Psoas muscle (tissue), 8 donors: ENCODE measurements around the gene LRP1. TPM values are rescaled to one million over a fixed set of nuclear protein-coding genes. Genes with fewer than 3 reads are reported as not detected.

ENCODE experiments used
- ATAC-seq, 4 donors: fragments of 200-7000 bp; cut with Tn5 transposase; one replicate each; pipeline ENCODE4 v1.9.1; 2020; ENCODE audit warnings: moderate library complexity in 3 of 4, mild to moderate bottlenecking in 2 of 4
- DNase-seq, 2 donors: peaks; one replicate each; pipeline ENCODE4 v3.0.0-alpha.2; 2020
- H3K27ac ChIP-seq: fragments of 200-600 bp; one replicate; pipeline ENCODE4 v1.8.0; 2022
- H3K27me3 ChIP-seq, 3 donors: fragments of 200-600 bp in 1 of 3; one replicate each; pipeline versions ENCODE4 v1.6.1 to v1.8.0; 2013 to 2022; ENCODE audit warnings: low read length in 2 of 3, mild to moderate bottlenecking in 2 of 3, moderate library complexity in 1 of 3; ENCODE audit not compliant: insufficient read depth in 3 of 3
- H3K36me3 ChIP-seq, 2 donors: fragments of 200-600 bp in 1 of 2; one replicate each; pipeline versions ENCODE4 v1.6.1 to v1.8.0; 2013 to 2022; ENCODE audit warnings: low read depth in 1 of 2, mild to moderate bottlenecking in 1 of 2, moderate library complexity in 1 of 2; ENCODE audit not compliant: insufficient read depth in 1 of 2
- H3K4me1 ChIP-seq: fragments of 200-600 bp; one replicate; pipeline ENCODE4 v1.8.0; 2022
- H3K4me3 ChIP-seq: fragments of 200-600 bp; one replicate; pipeline ENCODE4 v1.8.0; 2022; ENCODE audit warnings: mild to moderate bottlenecking
- H3K9me3 ChIP-seq: fragments of 200-600 bp; one replicate; pipeline ENCODE4 v1.8.0; 2022
- WGBS, 3 donors: extraction: QIAGEN DNeasy Blood & Tissue Kit; methylation state at CpG; one replicate each; pipeline versions ENCODE4 v1.1.6 to v1.1.7; 2013; 5-methylcytosine and 5-hydroxymethylcytosine counted together
- intact Hi-C, 2 donors: fragments of 100-400 bp; cut with DNase I; formaldehyde crosslinking; loops; one replicate each; pipeline versions ENCODE4 v1.11.0 to v1.14.2; 2022
- polyA plus RNA-seq, 3 donors: library from polyadenylated mRNA; stranded (reverse); fragments of 200-250 nt; gene quantifications; one replicate each; pipeline ENCODE4 v1.2.3, GENCODE V29; 2013
- total RNA-seq, 4 donors: library from RNA; stranded (reverse); fragmentation: NEBNext Ultra II Directional in 2 of 4; extraction: Animal tissue kit (Norgen Biotek cat#: 25700) in 2 of 4; gene quantifications; one replicate each; pipeline versions ENCODE4 v1.2.1 to v1.2.4, GENCODE V29; 2021 to 2023
- TF ChIP-seq, protein P1 (sequence below): fragments of 200-600 bp; IDR thresholded peaks from one replicate; pipeline ENCODE4 v1.8.0; 2022; ENCODE audit warnings: antibody characterized with exemption
- donor health status: healthy with polysubstance abuse.
- donor health status: DM: no; HTN: no; CAD: no; lungs with moderate emphysema.
- donor health status: Bipolar disorder and iron deficiency.
- donor health status: healthy.
- donor health status: DM: yes; HTN: yes; CAD: no.
- donor health status: DM: no; HTN: no; CAD: no.
- donor health status: DM: no; HTN: no; CAD: no.
- donor health status: DM: yes; HTN: yes; CAD: no.

LRP1 gene
- total and polyA plus RNA-seq, 7 donors: 10.7 to 50.6 (median 33.1) TPM

DNA sequence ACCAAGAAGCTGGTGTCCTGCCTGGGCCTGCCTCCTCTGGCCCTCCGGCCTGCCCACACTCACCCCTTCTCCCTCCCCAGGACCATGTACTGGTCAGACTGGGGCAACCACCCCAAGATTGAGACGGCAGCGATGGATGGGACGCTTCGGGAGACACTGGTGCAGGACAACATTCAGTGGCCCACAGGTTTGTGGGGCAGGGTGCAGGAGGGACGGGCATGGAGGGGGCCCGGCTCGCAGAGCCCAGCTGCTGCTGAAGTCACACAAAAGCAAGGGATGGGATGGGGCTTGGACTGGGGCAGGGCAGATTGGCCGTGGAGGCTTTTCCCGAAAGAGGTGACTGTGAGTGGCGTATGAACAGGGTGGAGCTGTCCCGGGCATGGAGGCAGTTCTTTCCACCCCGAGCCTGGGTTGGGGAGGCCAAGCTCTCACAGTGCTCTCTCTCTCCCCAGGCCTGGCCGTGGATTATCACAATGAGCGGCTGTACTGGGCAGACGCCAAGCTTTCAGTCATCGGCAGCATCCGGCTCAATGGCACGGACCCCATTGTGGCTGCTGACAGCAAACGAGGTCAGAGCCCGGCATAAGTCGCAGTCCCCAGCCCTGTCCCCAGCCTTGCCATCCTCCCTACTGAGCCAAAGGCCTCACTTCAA lies 80.5 kb downstream of the LRP1 start:
- ATAC-seq (no peak), DNase-seq (peak in 1 of 2 donors; percentile 71)
- H3K27me3 ChIP-seq: no peaks in the 10 kb centered on the region
- no peak overlapping the region for H3K27ac ChIP-seq
- TF ChIP-seq, protein P1, sequence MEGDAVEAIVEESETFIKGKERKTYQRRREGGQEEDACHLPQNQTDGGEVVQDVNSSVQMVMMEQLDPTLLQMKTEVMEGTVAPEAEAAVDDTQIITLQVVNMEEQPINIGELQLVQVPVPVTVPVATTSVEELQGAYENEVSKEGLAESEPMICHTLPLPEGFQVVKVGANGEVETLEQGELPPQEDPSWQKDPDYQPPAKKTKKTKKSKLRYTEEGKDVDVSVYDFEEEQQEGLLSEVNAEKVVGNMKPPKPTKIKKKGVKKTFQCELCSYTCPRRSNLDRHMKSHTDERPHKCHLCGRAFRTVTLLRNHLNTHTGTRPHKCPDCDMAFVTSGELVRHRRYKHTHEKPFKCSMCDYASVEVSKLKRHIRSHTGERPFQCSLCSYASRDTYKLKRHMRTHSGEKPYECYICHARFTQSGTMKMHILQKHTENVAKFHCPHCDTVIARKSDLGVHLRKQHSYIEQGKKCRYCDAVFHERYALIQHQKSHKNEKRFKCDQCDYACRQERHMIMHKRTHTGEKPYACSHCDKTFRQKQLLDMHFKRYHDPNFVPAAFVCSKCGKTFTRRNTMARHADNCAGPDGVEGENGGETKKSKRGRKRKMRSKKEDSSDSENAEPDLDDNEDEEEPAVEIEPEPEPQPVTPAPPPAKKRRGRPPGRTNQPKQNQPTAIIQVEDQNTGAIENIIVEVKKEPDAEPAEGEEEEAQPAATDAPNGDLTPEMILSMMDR: no peak
- H3K4me1 ChIP-seq: peaks cover 5% of the 10 kb centered on the region
- 49 to 53% (median 50%) methylated on average over 21 to 22 of the region's 22 CpGs for WGBS, 3 donors
- no peak overlapping the region for H3K4me3 ChIP-seq
- intact Hi-C loops: no loop called here
- no peaks in the 10 kb centered on the region for H3K9me3 ChIP-seq
- H3K36me3 ChIP-seq: peaks cover 0 to 2% of the 10 kb centered on the region in 2 donors

DNA sequence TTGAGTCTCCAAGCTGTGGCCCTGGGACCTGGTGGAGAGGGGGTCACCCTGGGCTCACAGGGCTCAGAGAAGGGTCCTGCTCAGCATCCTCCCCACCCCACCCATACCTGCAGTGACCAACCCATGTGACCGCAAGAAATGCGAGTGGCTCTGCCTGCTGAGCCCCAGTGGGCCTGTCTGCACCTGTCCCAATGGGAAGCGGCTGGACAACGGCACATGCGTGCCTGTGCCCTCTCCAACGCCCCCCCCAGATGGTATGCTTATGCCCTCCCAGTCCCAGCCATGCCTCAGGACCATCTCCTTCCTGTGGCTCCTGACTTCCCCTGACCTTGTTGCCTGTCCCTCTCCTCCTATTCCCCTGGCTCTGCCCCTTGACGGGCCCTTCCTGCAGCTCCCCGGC lies 81.6 kb downstream of the LRP1 start:
- intact Hi-C loops: loop anchor here in 1 of 2 donors (10.0 kb wide), 1 partner anchor 255 kb away; no protein-coding TSS in a partner anchor
- 80 to 83% (median 81%) methylated on average over 5 to 8 of the region's 8 CpGs for WGBS, 3 donors
- no peak for DNase-seq

DNA sequence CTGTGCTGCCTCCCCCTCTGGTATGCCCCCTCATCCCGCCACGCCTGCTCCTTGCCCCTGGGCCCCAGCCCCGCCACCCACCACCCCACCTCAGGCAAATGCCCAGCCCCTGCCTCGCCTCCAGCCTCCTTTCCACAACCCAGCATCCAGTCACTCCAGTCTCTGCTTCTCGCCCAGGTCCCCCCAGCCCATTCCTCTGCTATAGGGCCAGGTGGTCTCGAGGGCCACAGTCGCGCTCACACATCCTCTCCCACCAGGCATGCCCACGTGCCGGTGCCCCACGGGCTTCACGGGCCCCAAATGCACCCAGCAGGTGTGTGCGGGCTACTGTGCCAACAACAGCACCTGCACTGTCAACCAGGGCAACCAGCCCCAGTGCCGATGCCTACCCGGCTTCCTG lies 82.2 kb downstream of the LRP1 start:
- TF ChIP-seq, protein P1: no peak
- no peak for DNase-seq
- H3K27me3 ChIP-seq: peaks cover 0 to 9% (median 0%) of the 10 kb centered on the region in 3 donors
- H3K27ac ChIP-seq: no peak overlapping the region
- peaks cover 8% of the 10 kb centered on the region for H3K4me1 ChIP-seq
- no peak overlapping the region for H3K4me3 ChIP-seq
- intact Hi-C loops: loop anchor here in 1 of 2 donors (10.0 kb wide), 1 partner anchor 254 kb away; no protein-coding TSS in a partner anchor
- no peaks in the 10 kb centered on the region for H3K9me3 ChIP-seq
- no peak for ATAC-seq
- WGBS, 3 donors: 82 to 95% (median 88%) methylated on average over 13 to 15 of the region's 15 CpGs
- no peaks in the 10 kb centered on the region for H3K36me3 ChIP-seq

More for the DNA sequence above, 81.6 kb downstream of the LRP1 start:
- Histone ChIP-seq H3K4me1 (peaks cover 8% of the 10 kb centered on the region), H3K9me3 (no peaks in the 10 kb centered on the region), H3K27me3 (peaks cover 0 to 3% (median 0%) of the 10 kb centered on the region in 3 donors), H3K4me3 (no peak overlapping the region), H3K27ac (no peak overlapping the region), H3K36me3 (no peaks in the 10 kb centered on the region)
- TF ChIP-seq, protein P1: no peak
- no peak for ATAC-seq

DNA sequence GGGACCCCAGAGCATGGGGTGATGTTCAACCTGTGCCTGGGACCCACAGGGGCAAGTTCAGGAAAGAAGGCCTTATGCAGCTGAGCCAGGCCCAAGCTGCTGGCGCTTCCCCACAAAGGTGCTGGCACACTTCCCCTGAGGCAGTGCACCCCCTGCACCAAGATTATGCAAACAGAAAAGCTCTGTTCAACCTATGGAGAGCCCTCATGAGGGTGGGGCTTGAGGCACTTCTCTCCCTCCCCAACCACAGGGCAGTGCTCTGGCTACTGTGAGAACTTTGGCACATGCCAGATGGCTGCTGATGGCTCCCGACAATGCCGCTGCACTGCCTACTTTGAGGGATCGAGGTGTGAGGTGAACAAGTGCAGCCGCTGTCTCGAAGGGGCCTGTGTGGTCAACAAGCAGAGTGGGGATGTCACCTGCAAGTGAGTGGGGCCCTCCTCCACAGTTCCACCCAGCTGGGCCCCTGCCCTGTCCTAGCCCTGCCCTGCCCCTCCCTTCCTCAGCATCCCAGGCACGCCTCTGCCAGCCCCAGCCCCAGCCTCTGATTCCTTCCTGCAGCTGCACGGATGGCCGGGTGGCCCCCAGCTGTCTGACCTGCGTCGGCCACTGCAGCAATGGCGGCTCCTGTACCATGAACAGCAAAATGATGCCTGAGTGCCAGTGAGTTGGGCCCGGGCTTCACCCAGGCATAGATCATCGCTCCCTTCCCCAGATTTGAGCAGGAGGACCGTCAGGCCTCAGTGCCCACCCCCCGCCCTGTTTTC lies 82.8 kb downstream of the LRP1 start:
- no peak for DNase-seq
- H3K4me3 ChIP-seq: no peak overlapping the region
- ATAC-seq: no peak
- TF ChIP-seq, protein P1: no peak
- H3K27me3 ChIP-seq: peaks cover 0 to 14% (median 6%) of the 10 kb centered on the region in 3 donors
- WGBS, 3 donors: 75 to 83% (median 78%) methylated on average over 16 of the region's 16 CpGs
- peaks cover 8% of the 10 kb centered on the region for H3K4me1 ChIP-seq
- H3K9me3 ChIP-seq: no peaks in the 10 kb centered on the region
- intact Hi-C loops: loop anchor here in 1 of 2 donors (10.0 kb wide), 1 partner anchor 254 kb away; no protein-coding TSS in a partner anchor
- no peak overlapping the region for H3K27ac ChIP-seq
- no peaks in the 10 kb centered on the region for H3K36me3 ChIP-seq
